H4 (cell line): ENCODE data around the gene TEAD3. TPM values are rescaled to one million over a fixed set of nuclear protein-coding genes. Genes with fewer than 3 reads are reported as not detected.
A peak's percentile ranks its signal among the peaks of the same experiment; 100 is the strongest.

ENCODE experiments used
- DNase-seq: peaks from one replicate; pipeline ENCODE4 v3.0.0-alpha.2; 2015; ENCODE audit warnings: low spot score
- total RNA-seq: library from RNA; depleted of rRNA; stranded (reverse); fragments of >200 nt; shearing (Covaris generic); gene quantifications from 2 replicates; pipeline ENCODE4 v1.2.3, GENCODE V29; 2014

Gene TEAD3
- total RNA-seq, 1 experiment from 2014 or later = 7.1 TPM

GRCh38 chr6:35475573-35475972 lies 21.3 kb downstream of the TEAD3 start:
- DNase-seq = no peak

- no peak for DNase-seq
These were observed 21.8 kb downstream of the TEAD3 start for GRCh38 chr6:35474942-35475570.

GRCh38 chr6:35474131-35474941 lies 22.5 kb downstream of the TEAD3 start:
- DNase-seq = no peak

- DNase-seq = no peak
These were observed 23.1 kb downstream of the TEAD3 start for GRCh38 chr6:35473850-35474130.

- DNase-seq = no peak
These were observed 23.6 kb downstream of the TEAD3 start for GRCh38 chr6:35473075-35473849.

GRCh38 chr6:35471836-35472345 lies 25.0 kb downstream of the TEAD3 start:
- DNase-seq = no peak

- no peak for DNase-seq
These were observed 26.2 kb downstream of the TEAD3 start for GRCh38 chr6:35470663-35471120.

GRCh38 chr6:35469751-35470662 lies 26.9 kb downstream of the TEAD3 start:
- DNase-seq = no peak

- no peak for DNase-seq
These were observed 27.7 kb downstream of the TEAD3 start for GRCh38 chr6:35468980-35469750.

- peak; percentile 97 for DNase-seq
These were observed 28.5 kb downstream of the TEAD3 start, which contains the start of gene RPL10A for GRCh38 chr6:35468181-35468979. Gene RPL10A, plus strand, starts transcription at chr6:35468401. Its CDS starts 34 bp downstream, at chr6:35468435.

GRCh38 chr6:35465646-35466045 lies 31.2 kb downstream of the TEAD3 start:
- DNase-seq = no peak

- no peak for DNase-seq
These were observed 33.6 kb downstream of the TEAD3 start for GRCh38 chr6:35463292-35463691.

GRCh38 chr6:35461270-35461669 lies 35.6 kb downstream of the TEAD3 start:
- DNase-seq = no peak

GRCh38 chr6:35457907-35458306 lies 39.0 kb downstream of the TEAD3 start:
- DNase-seq = no peak

- DNase-seq = no peak
These were observed 42.3 kb downstream of the TEAD3 start for GRCh38 chr6:35454391-35455110.

GRCh38 chr6:35453236-35453635 lies 43.6 kb downstream of the TEAD3 start:
- DNase-seq = no peak

GRCh38 chr6:35452183-35453090 lies 44.4 kb downstream of the TEAD3 start, which contains the start of gene FANCE:
Gene FANCE, plus strand, starts transcription at chr6:35452338. Its CDS starts 208 bp downstream, at chr6:35452546.
- peak; percentile 76 for DNase-seq
